ENCODE results near the gene SLC22A14. TPM values are rescaled to one million over a fixed set of nuclear protein-coding genes. Genes with fewer than 3 reads are reported as not detected.
"Not testable (repeated sequence)": the region's sequence is repeated elsewhere in the genome, so short reads cannot be mapped to it uniquely, and the experiment has no call there.

SLC22A14 gene
- total RNA-seq, 2 experiments from 2014 or later: not detected

- Mint-ChIP-seq H3K27me3 (no peaks in the 10 kb centered on the region), H3K4me1 (no peaks in the 10 kb centered on the region), H3K9me3 (no peaks in the 10 kb centered on the region), H3K27ac (no peak overlapping the region), H3K36me3 (ENCODE audit: low read depth) (no peaks in the 10 kb centered on the region), H3K4me3 (no peak overlapping the region)
- CTCF ChIA-PET: no interaction called here
- no peak for DNase-seq
- POLR2A ChIA-PET: no interaction called here
Measured at GRCh38 chr3:38276081-38276916, 5.8 kb upstream of the SLC22A14 start.

- POLR2A ChIA-PET: no interaction called here
Measured at GRCh38 chr3:38276917-38277630, 5.0 kb upstream of the SLC22A14 start.

GRCh38 chr3:38278841-38279240 lies 3.3 kb upstream of the SLC22A14 start:
- no peaks in the 10 kb centered on the region for H3K4me1 Mint-ChIP-seq
- no peaks in the 10 kb centered on the region for H3K27me3 Mint-ChIP-seq
- no peak overlapping the region for H3K27ac Mint-ChIP-seq
- ChIA-PET POLR2A (no interaction called here), CTCF (interaction anchor here (0.7 kb wide), 1 partner anchor 345 kb away, joined by 5 read pairs; no protein-coding TSS in a partner anchor)
- H3K4me3 Mint-ChIP-seq: no peak overlapping the region
- DNase-seq: no peak
- no peaks in the 10 kb centered on the region for H3K36me3 Mint-ChIP-seq (ENCODE audit: low read depth)
- no peaks in the 10 kb centered on the region for H3K9me3 Mint-ChIP-seq

More at GRCh38 chr3:38276917-38277630, 5.0 kb upstream of the SLC22A14 start:
- H3K36me3 Mint-ChIP-seq (ENCODE audit: low read depth): no peaks in the 10 kb centered on the region
- H3K27me3 Mint-ChIP-seq: no peaks in the 10 kb centered on the region
- CTCF ChIA-PET: no interaction called here
- H3K4me3 Mint-ChIP-seq: no peak overlapping the region
- H3K27ac Mint-ChIP-seq: no peak overlapping the region
- no peak for DNase-seq
- no peaks in the 10 kb centered on the region for H3K4me1 Mint-ChIP-seq
- no peaks in the 10 kb centered on the region for H3K9me3 Mint-ChIP-seq

GRCh38 chr3:38283810-38284755 lies 2.0 kb downstream of the SLC22A14 start:
- POLR2A ChIA-PET: no interaction called here
- Mint-ChIP-seq H3K27me3 (no peaks in the 10 kb centered on the region), H3K4me3 (no peak overlapping the region), H3K4me1 (no peaks in the 10 kb centered on the region), H3K9me3 (no peaks in the 10 kb centered on the region), H3K27ac (no peak overlapping the region), H3K36me3 (ENCODE audit: low read depth) (no peaks in the 10 kb centered on the region)
- no peak for DNase-seq
- CTCF ChIA-PET: no interaction called here

GRCh38 chr3:38284756-38285150 lies 2.7 kb downstream of the SLC22A14 start:
- Mint-ChIP-seq H3K9me3 (no peaks in the 10 kb centered on the region), H3K36me3 (ENCODE audit: low read depth) (no peaks in the 10 kb centered on the region), H3K4me3 (no peak overlapping the region), H3K4me1 (no peaks in the 10 kb centered on the region), H3K27me3 (no peaks in the 10 kb centered on the region), H3K27ac (no peak overlapping the region)
- ChIA-PET CTCF (no interaction called here), POLR2A (no interaction called here)
- DNase-seq: no peak

- POLR2A ChIA-PET; H3K36me3 Mint-ChIP-seq (ENCODE audit: low read depth); H3K27me3 Mint-ChIP-seq; DNase-seq; H3K9me3 Mint-ChIP-seq; CTCF ChIA-PET; H3K27ac Mint-ChIP-seq; H3K4me3 Mint-ChIP-seq; H3K4me1 Mint-ChIP-seq: not testable (repeated sequence)
Measured at GRCh38 chr3:38289286-38290217, 7.5 kb downstream of the SLC22A14 start.

- H3K9me3 Mint-ChIP-seq; H3K36me3 Mint-ChIP-seq (ENCODE audit: low read depth); DNase-seq; CTCF ChIA-PET; H3K27ac Mint-ChIP-seq; H3K4me3 Mint-ChIP-seq; H3K4me1 Mint-ChIP-seq: not testable (repeated sequence)
- peaks cover 25% of the 10 kb centered on the region for H3K27me3 Mint-ChIP-seq
- POLR2A ChIA-PET: interaction anchor here (1.2 kb wide), 1 partner anchor 1099 kb away, joined by 3 read pairs; no protein-coding TSS in a partner anchor
Measured at GRCh38 chr3:38297053-38297452, 15.0 kb downstream of the SLC22A14 start.

- no peaks in the 10 kb centered on the region for H3K9me3 Mint-ChIP-seq
- H3K4me3 Mint-ChIP-seq: no peak overlapping the region
- no peak overlapping the region for H3K27ac Mint-ChIP-seq
- H3K36me3 Mint-ChIP-seq (ENCODE audit: low read depth): no peaks in the 10 kb centered on the region
- DNase-seq: no peak
- H3K27me3 Mint-ChIP-seq: peaks cover 25% of the 10 kb centered on the region
- no peaks in the 10 kb centered on the region for H3K4me1 Mint-ChIP-seq
- CTCF ChIA-PET: interaction anchor here (1.5 kb wide), 1 partner anchor 183 kb away, joined by 3 read pairs; no protein-coding TSS in a partner anchor
- POLR2A ChIA-PET: interaction anchor here (1.2 to 1.5 kb wide), 3 partner anchors 30 to 1100 kb away, joined by 3 read pairs; partner anchors contain the start of gene ACAA1
Measured at GRCh38 chr3:38297537-38297936, 15.4 kb downstream of the SLC22A14 start.

- ChIA-PET CTCF (interaction anchor here (0.6 to 1.5 kb wide), 4 partner anchors 72 to 223 kb away, joined by 3 to 4 read pairs (median 3); no protein-coding TSS in a partner anchor), POLR2A (interaction anchor here (1.3 to 1.5 kb wide), 2 partner anchors 29 to 162 kb away, joined by 3 read pairs; partner anchors contain the start of gene ACAA1)
- Mint-ChIP-seq H3K4me3 (no peak overlapping the region), H3K36me3 (ENCODE audit: low read depth) (no peaks in the 10 kb centered on the region), H3K27ac (no peak overlapping the region), H3K4me1 (no peaks in the 10 kb centered on the region), H3K27me3 (peaks cover 26% of the 10 kb centered on the region), H3K9me3 (no peaks in the 10 kb centered on the region)
- DNase-seq: no peak
Measured at GRCh38 chr3:38297947-38298711, 16.0 kb downstream of the SLC22A14 start.

- Mint-ChIP-seq H3K4me1 (no peaks in the 10 kb centered on the region), H3K9me3 (no peaks in the 10 kb centered on the region), H3K36me3 (ENCODE audit: low read depth) (no peaks in the 10 kb centered on the region), H3K27ac (no peak overlapping the region), H3K4me3 (no peak overlapping the region), H3K27me3 (peaks cover 27% of the 10 kb centered on the region)
- no peak for DNase-seq
- ChIA-PET CTCF (no interaction called here), POLR2A (no interaction called here)
Measured at GRCh38 chr3:38306941-38307340, 24.8 kb downstream of the SLC22A14 start.

GRCh38 chr3:38307599-38307998 lies 25.5 kb downstream of the SLC22A14 start:
- H3K36me3 Mint-ChIP-seq (ENCODE audit: low read depth): no peaks in the 10 kb centered on the region
- peaks cover 27% of the 10 kb centered on the region for H3K27me3 Mint-ChIP-seq
- CTCF ChIA-PET: no interaction called here
- no peaks in the 10 kb centered on the region for H3K4me1 Mint-ChIP-seq
- no peaks in the 10 kb centered on the region for H3K9me3 Mint-ChIP-seq
- H3K4me3 Mint-ChIP-seq: no peak overlapping the region
- no peak for DNase-seq
- POLR2A ChIA-PET: no interaction called here
- no peak overlapping the region for H3K27ac Mint-ChIP-seq
